Kidney (tissue), 14 donors: ENCODE measurements around the gene NIPSNAP3A. TPM values are rescaled to one million over a fixed set of nuclear protein-coding genes. Genes with fewer than 3 reads are reported as not detected.

Experiments used
- DNase-seq, 5 donors: peaks; one replicate each; pipeline ENCODE4 v3.0.0-alpha.2; 2013 to 2020
- FAIRE-seq: peaks from 2 replicates; lab custom pipeline; 2012; peaks lifted over from hg19 to GRCh38; lab: Jason Lieb, UNC
- H3K27ac ChIP-seq, 2 donors: one replicate each; pipeline ENCODE4 v1.7.0; 2013; ENCODE audit warnings: low read depth in 2 of 2, low read length in 2 of 2, inconsistent platforms in 1 of 2
- H3K27me3 ChIP-seq: one replicate; pipeline ENCODE4 v1.7.1; 2013; ENCODE audit warnings: low read length, inconsistent platforms; ENCODE audit not compliant: control insufficient read depth, insufficient read depth
- H3K36me3 ChIP-seq, 3 donors: one replicate each; pipeline versions ENCODE4 v1.7.0 to v1.7.1; 2013; ENCODE audit warnings: low read length in 3 of 3, control low read depth in 1 of 3, inconsistent platforms in 1 of 3; ENCODE audit not compliant: insufficient read depth in 3 of 3, control insufficient read depth in 2 of 3
- H3K4me1 ChIP-seq, 3 donors: one replicate each; pipeline versions ENCODE4 v1.7.0 to v1.7.1; 2013; ENCODE audit warnings: low read length in 3 of 3, inconsistent platforms in 1 of 3, low read depth in 1 of 3; ENCODE audit not compliant: control insufficient read depth in 2 of 3, insufficient read depth in 2 of 3
- H3K4me3 ChIP-seq, 3 donors: one replicate each; pipeline versions ENCODE4 v1.7.0 to v1.8.1; 2013; ENCODE audit warnings: low read length in 3 of 3, control low read depth in 1 of 3, inconsistent platforms in 1 of 3
- H3K9ac ChIP-seq, 3 donors: one replicate each; pipeline versions ENCODE4 v1.7.0 to v1.7.1; 2013; ENCODE audit warnings: low read length in 3 of 3, control low read depth in 1 of 3, inconsistent platforms in 1 of 3
- H3K9me3 ChIP-seq, 3 donors: one replicate each; pipeline versions ENCODE4 v1.7.0 to v1.7.1; 2013; ENCODE audit warnings: low read length in 3 of 3, control low read depth in 1 of 3, inconsistent platforms in 1 of 3; ENCODE audit not compliant: control insufficient read depth in 2 of 3, insufficient read depth in 1 of 3
- intact Hi-C: fragments of 100-400 bp; cut with DNase I; formaldehyde crosslinking; loops from one replicate; pipeline ENCODE4 v1.11.1; 2022
- polyA plus RNA-seq: library from polyadenylated mRNA; stranded (reverse); fragments of 350-450 nt; fragmentation: Illumina TruSeq; extraction: RNeasy Lipid Tissue Mini Kit (QIAGEN cat#74804); gene quantifications from one replicate; pipeline ENCODE4 v1.2.3, GENCODE V29; 2014; ENCODE audit warnings: low read depth, low replicate concordance; ENCODE audit not compliant: insufficient read depth
- total RNA-seq: library from RNA; stranded (reverse); fragmentation: NEBNext Ultra II Directional; extraction: Animal tissue kit (Norgen Biotek cat#: 25700); gene quantifications from one replicate; pipeline ENCODE4 v1.2.1, GENCODE V29; 2021
- TF ChIP-seq, protein P1 (sequence below): IDR thresholded peaks from 3 replicates; pipeline ENCODE4 v1.5.1; 2012; ENCODE audit warnings: mild to moderate bottlenecking, moderate library complexity, borderline replicate concordance; ENCODE audit not compliant: insufficient read depth; ENCODE audit errors: extremely low read depth
- donor health status: control.
- donor health status: control.
- donor health status: control.
- donor health status: control.
- donor health status: control.
- donor health status: DM: yes; HTN: yes; CAD: no.
- donor health status: Normal renal cell carcinoma (clear cell type).

Gene NIPSNAP3A
- total and polyA plus RNA-seq, 2 donors from 2014 or later: 27.9 to 31.2 TPM

DNA sequence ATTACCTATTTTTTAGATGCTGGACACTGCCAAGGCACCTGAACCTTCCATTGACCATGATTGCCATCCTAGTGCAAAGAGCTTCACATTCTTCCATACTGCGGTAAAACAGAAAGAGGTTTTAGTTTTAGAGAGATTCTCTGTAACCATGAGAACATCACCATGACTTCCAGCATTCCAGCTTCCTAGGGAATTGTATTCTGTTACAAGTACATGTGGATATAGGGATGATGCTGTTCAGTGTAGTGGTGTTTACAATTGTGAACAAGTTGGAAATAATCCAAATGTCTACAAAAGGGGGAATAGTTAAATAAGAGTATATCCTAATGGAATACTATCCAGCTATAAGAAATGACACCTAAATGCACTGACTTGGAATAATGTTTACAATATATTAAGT lies 38.8 kb downstream of the NIPSNAP3A start:
- Histone ChIP-seq H3K27me3 (no peaks in the 10 kb centered on the region), H3K9ac (no peak overlapping the region), H3K27ac (no peak overlapping the region), H3K4me3 (no peak overlapping the region), H3K9me3 (no peaks in the 10 kb centered on the region), H3K4me1 (no peaks in the 10 kb centered on the region), H3K36me3 (peaks cover 0 to 61% (median 40%) of the 10 kb centered on the region in 3 donors)
- FAIRE-seq (no peak), DNase-seq (no peak)
- intact Hi-C loops: no loop called here
- TF ChIP-seq, protein P1, sequence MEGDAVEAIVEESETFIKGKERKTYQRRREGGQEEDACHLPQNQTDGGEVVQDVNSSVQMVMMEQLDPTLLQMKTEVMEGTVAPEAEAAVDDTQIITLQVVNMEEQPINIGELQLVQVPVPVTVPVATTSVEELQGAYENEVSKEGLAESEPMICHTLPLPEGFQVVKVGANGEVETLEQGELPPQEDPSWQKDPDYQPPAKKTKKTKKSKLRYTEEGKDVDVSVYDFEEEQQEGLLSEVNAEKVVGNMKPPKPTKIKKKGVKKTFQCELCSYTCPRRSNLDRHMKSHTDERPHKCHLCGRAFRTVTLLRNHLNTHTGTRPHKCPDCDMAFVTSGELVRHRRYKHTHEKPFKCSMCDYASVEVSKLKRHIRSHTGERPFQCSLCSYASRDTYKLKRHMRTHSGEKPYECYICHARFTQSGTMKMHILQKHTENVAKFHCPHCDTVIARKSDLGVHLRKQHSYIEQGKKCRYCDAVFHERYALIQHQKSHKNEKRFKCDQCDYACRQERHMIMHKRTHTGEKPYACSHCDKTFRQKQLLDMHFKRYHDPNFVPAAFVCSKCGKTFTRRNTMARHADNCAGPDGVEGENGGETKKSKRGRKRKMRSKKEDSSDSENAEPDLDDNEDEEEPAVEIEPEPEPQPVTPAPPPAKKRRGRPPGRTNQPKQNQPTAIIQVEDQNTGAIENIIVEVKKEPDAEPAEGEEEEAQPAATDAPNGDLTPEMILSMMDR: no peak

DNA sequence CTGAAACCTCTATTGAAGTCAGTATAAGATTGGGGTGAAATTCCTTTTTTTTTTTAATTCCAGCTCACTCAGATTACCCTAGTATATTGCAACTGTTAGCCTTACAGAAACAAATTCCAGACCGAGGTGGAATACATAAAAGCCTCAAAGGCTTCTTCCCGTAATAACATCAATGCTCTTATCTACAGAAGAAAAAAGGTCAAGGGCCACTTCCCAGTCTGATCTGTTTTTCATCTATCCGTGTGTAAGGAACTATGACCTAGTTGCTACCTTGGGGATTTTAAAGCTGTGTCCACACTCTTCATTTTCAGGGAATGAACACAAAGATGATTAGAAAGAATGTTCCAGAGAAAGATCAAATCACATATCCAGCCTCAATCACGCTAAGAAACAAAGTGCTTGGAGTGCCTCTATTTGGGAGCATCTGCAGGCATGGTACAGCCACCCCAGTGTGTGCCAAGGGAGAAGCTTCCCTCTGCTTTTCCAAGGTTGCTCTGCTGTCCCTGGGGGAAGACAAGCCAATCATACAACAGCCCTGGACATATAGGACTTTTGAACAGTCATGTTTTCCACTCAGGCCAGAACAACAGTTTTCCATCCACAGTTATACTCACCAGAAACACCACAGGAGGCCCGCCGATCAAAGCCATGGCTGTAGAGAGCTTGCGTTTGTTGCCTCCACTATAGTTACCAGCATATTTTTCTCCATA lies 40.0 kb downstream of the NIPSNAP3A start:
- H3K9me3 ChIP-seq: no peaks in the 10 kb centered on the region
- no peak for DNase-seq
- no peak for FAIRE-seq
- intact Hi-C loops: no loop called here
- TF ChIP-seq, protein P1: no peak
- H3K27ac ChIP-seq: no peak overlapping the region
- no peaks in the 10 kb centered on the region for H3K27me3 ChIP-seq
- H3K36me3 ChIP-seq: peaks cover 0 to 71% (median 45%) of the 10 kb centered on the region in 3 donors
- no peak overlapping the region for H3K4me3 ChIP-seq
- no peak overlapping the region for H3K9ac ChIP-seq
- H3K4me1 ChIP-seq: no peaks in the 10 kb centered on the region

DNA sequence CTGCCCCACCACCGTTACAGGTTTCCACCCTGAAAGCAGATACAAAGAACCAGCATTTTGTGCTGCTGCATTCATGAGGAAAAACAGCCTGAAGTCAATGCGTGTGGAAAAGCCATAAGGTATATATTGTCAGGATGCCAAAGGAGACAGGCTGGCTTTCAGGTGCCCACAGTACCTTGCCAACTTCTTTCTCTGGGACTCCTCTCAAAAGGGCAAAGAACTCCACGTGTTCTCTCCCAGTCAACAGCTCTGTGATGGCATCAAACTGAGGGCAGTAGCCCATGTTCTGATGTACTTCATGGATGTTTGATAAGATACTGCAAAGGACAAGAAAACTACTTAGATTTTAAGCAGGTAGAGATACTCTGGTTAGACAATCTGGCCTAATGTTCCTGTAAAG lies 40.8 kb downstream of the NIPSNAP3A start:
- H3K27ac ChIP-seq: no peak overlapping the region
- no peak overlapping the region for H3K4me3 ChIP-seq
- DNase-seq (no peak), FAIRE-seq (no peak)
- H3K9ac ChIP-seq: no peak overlapping the region
- H3K4me1 ChIP-seq: no peaks in the 10 kb centered on the region
- intact Hi-C loops: no loop called here
- no peaks in the 10 kb centered on the region for H3K9me3 ChIP-seq
- H3K36me3 ChIP-seq: peaks cover 0 to 71% (median 50%) of the 10 kb centered on the region in 3 donors
- TF ChIP-seq, protein P1: no peak
- H3K27me3 ChIP-seq: no peaks in the 10 kb centered on the region
